H1 (cell line): ENCODE measurements around the gene CMYA5. TPM values are rescaled to one million over a fixed set of nuclear protein-coding genes. Genes with fewer than 3 reads are reported as not detected.

ENCODE experiments used
- CTCF ChIA-PET: fragments of 300-600 bp; sonication (Branson Sonifier 250); formaldehyde crosslinking; loops from one replicate; lab custom pipeline; 2021; ENCODE audit not compliant: partially characterized antibody; lab: Charles Lee
- POLR2A ChIA-PET: fragments of 300-600 bp; sonication (Branson Sonifier 250); formaldehyde crosslinking; loops from one replicate; lab custom pipeline; 2021; ENCODE audit warnings: inconsistent platforms; ENCODE audit not compliant: partially characterized antibody; lab: Charles Lee
- DNase-seq, 2 experiments: peaks; one replicate each; pipeline versions ENCODE4 v3.0.0 to v3.0.0-alpha.2; 2010 to 2022; ENCODE audit warnings: low spot score in 2 of 2, low read depth in 1 of 2, mixed read lengths in 1 of 2
- FAIRE-seq: peaks from 2 replicates; lab custom pipeline; 2011; peaks lifted over from hg19 to GRCh38; lab: Jason Lieb, UNC
- H2AFZ ChIP-seq: 2 replicates; pipeline ENCODE4 v1.8.1; 2012; ENCODE audit warnings: low read length, inconsistent platforms
- H2AK5ac ChIP-seq: 2 replicates; pipeline ENCODE4 v1.6.1; 2013; ENCODE audit warnings: low read depth, low read length
- H2BK120ac ChIP-seq: replicated peaks from 2 replicates; pipeline ENCODE3; 2013; ENCODE audit warnings: low read depth, low read length, inconsistent platforms
- H2BK12ac ChIP-seq: 2 replicates; pipeline ENCODE4 v1.6.1; 2013; ENCODE audit warnings: low read depth, low read length
- H2BK15ac ChIP-seq: 2 replicates; pipeline ENCODE4 v1.6.1; 2013; ENCODE audit warnings: low read length
- H2BK20ac ChIP-seq: 2 replicates; pipeline ENCODE4 v1.6.1; 2013; ENCODE audit warnings: low read length
- H2BK5ac ChIP-seq: 2 replicates; pipeline ENCODE4 v1.6.1; 2013; ENCODE audit warnings: low read depth, low read length
- H3K14ac ChIP-seq: 2 replicates; pipeline ENCODE4 v1.6.1; 2013; ENCODE audit warnings: inconsistent platforms; ENCODE audit not compliant: insufficient read length
- H3K18ac ChIP-seq: 2 replicates; pipeline ENCODE4 v1.6.1; 2013; ENCODE audit warnings: low read length; ENCODE audit errors: extremely low read depth
- H3K23ac ChIP-seq: 2 replicates; pipeline ENCODE4 v1.6.1; 2013; ENCODE audit warnings: inconsistent platforms; ENCODE audit not compliant: insufficient read length
- H3K23me2 ChIP-seq: 2 replicates; pipeline ENCODE4 v1.6.1; 2013; ENCODE audit warnings: low read depth, low read length
- H3K27ac ChIP-seq: 2 replicates; pipeline ENCODE4 v1.6.1; 2011; ENCODE audit warnings: low read depth, low read length, inconsistent platforms
- H3K27me3 ChIP-seq, 4 experiments: replicated peaks in 1 of 4; 1 replicate in 1 of 4; 2 replicates in 3 of 4; pipeline versions ENCODE4 v1.6.1 to v1.8.1; 2011 to 2013; ENCODE audit warnings: low read length in 3 of 4, mild to moderate bottlenecking in 3 of 4, inconsistent platforms in 2 of 4, mixed read lengths in 2 of 4, moderate library complexity in 1 of 4; ENCODE audit not compliant: control insufficient read depth in 3 of 4, insufficient read depth in 3 of 4; ENCODE audit errors: extremely low read depth in 1 of 4
- H3K36me3 ChIP-seq, 4 experiments: 2 replicates each; pipeline versions ENCODE4 v1.6.1 to v1.8.1; 2011 to 2013; ENCODE audit warnings: mild to moderate bottlenecking in 4 of 4, low read length in 3 of 4, moderate library complexity in 2 of 4, control low read depth in 1 of 4, inconsistent platforms in 1 of 4; ENCODE audit not compliant: insufficient read depth in 4 of 4, control insufficient read depth in 2 of 4
- H3K4ac ChIP-seq: replicated peaks from 2 replicates; pipeline ENCODE3; 2013; ENCODE audit warnings: low read length, low read depth, mixed read lengths, inconsistent platforms; ENCODE audit not compliant: insufficient read length
- H3K4me1 ChIP-seq, 4 experiments: replicated peaks in 1 of 4; 1 replicate in 1 of 4; 2 replicates in 3 of 4; pipeline versions ENCODE4 v1.6.1 to v1.8.1; 2011 to 2013; ENCODE audit warnings: low read length in 3 of 4, inconsistent platforms in 2 of 4, mixed read lengths in 1 of 4; ENCODE audit not compliant: insufficient read depth in 4 of 4, control insufficient read depth in 3 of 4
- H3K4me2 ChIP-seq, 2 experiments: 2 replicates each; pipeline versions ENCODE4 v1.6.1 to v1.8.1; 2011 to 2013; ENCODE audit warnings: low read depth in 2 of 2, low read length in 2 of 2, control low read depth in 1 of 2, inconsistent platforms in 1 of 2, mild to moderate bottlenecking in 1 of 2; ENCODE audit not compliant: insufficient read depth in 1 of 2
- H3K4me3 ChIP-seq, 4 experiments: fragments of 200-600, 300-600 bp in 1 of 4; sonication (generic), shearing (Covaris generic), sonication (Bioruptor Twin) in 1 of 4; 2 replicates each; pipeline versions ENCODE4 v1.5.1 to v1.8.1; 2011 to 2016; ENCODE audit warnings: low read length in 4 of 4, low read depth in 3 of 4, control low read depth in 2 of 4, inconsistent platforms in 2 of 4, mild to moderate bottlenecking in 2 of 4, mixed read lengths in 1 of 4, moderate library complexity in 1 of 4; ENCODE audit not compliant: insufficient read depth in 2 of 4; ENCODE audit errors: extremely low read depth in 1 of 4
- H3K56ac ChIP-seq: replicated peaks from 2 replicates; pipeline ENCODE3; 2013; ENCODE audit warnings: low read depth, mild to moderate bottlenecking, mixed read lengths, low read length, inconsistent platforms; ENCODE audit not compliant: insufficient read length
- H3K79me1 ChIP-seq: 2 replicates; pipeline ENCODE4 v1.6.1; 2013; ENCODE audit warnings: low read depth, low read length, control low read depth
- H3K79me2 ChIP-seq, 2 experiments: 2 replicates each; pipeline versions ENCODE4 v1.6.1 to v1.8.1; 2012 to 2013; ENCODE audit warnings: low read length in 2 of 2, mild to moderate bottlenecking in 2 of 2, inconsistent platforms in 1 of 2; ENCODE audit not compliant: insufficient read depth in 2 of 2, control insufficient read depth in 1 of 2
- H3K9ac ChIP-seq, 4 experiments: replicated peaks in 1 of 4; 1 replicate in 1 of 4; 2 replicates in 3 of 4; pipeline versions ENCODE4 v1.6.1 to v1.8.1; 2011 to 2013; ENCODE audit warnings: low read depth in 3 of 4, low read length in 3 of 4, control low read depth in 2 of 4, mild to moderate bottlenecking in 2 of 4, moderate library complexity in 2 of 4, inconsistent platforms in 1 of 4; ENCODE audit errors: extremely low read depth in 1 of 4
- H3K9me3 ChIP-seq, 2 experiments: 2 replicates each; pipeline versions ENCODE4 v1.6.1 to v1.8.1; 2012 to 2013; ENCODE audit warnings: mild to moderate bottlenecking in 2 of 2, moderate library complexity in 2 of 2, control low read depth in 1 of 2, inconsistent platforms in 1 of 2, low read depth in 1 of 2, low read length in 1 of 2, mixed read lengths in 1 of 2; ENCODE audit not compliant: insufficient read depth in 2 of 2
- H4K20me1 ChIP-seq, 2 experiments: replicated peaks in 1 of 2; 2 replicates each; pipeline versions ENCODE3 to v1.8.1; 2011 to 2013; ENCODE audit warnings: inconsistent platforms in 2 of 2, low read length in 2 of 2, mild to moderate bottlenecking in 1 of 2; ENCODE audit not compliant: insufficient read depth in 2 of 2, control insufficient read depth in 1 of 2
- H4K5ac ChIP-seq: 2 replicates; pipeline ENCODE4 v1.6.1; 2013; ENCODE audit warnings: low read length, low read depth, mixed read lengths, inconsistent platforms; ENCODE audit not compliant: insufficient read length
- H4K8ac ChIP-seq: 2 replicates; pipeline ENCODE4 v1.8.0; 2013; ENCODE audit warnings: mild to moderate bottlenecking, moderate library complexity, low read length, inconsistent platforms; ENCODE audit not compliant: insufficient read depth; ENCODE audit errors: extremely low read depth
- H4K91ac ChIP-seq: replicated peaks from 2 replicates; pipeline ENCODE3; 2013; ENCODE audit warnings: low read length, mixed read lengths, inconsistent platforms; ENCODE audit not compliant: insufficient read length
- CREB1 ChIP-seq: IDR thresholded peaks from 2 replicates; pipeline ENCODE4 v1.6.1; 2012; ENCODE audit warnings: inconsistent platforms
- E2F6 ChIP-seq: IDR thresholded peaks from 2 replicates; pipeline ENCODE4 v1.6.1; 2012; ENCODE audit warnings: inconsistent platforms
- SIRT6 ChIP-seq: IDR thresholded peaks from one replicate; pipeline ENCODE4 v1.7.1; 2012; ENCODE audit warnings: low read length, inconsistent platforms
- WGBS, 2 experiments: shearing (Covaris generic) in 1 of 2; methylation state at CpG; one replicate each; pipeline versions ENCODE4 v1.1.6 to v1.1.7; 2013 to 2015; ENCODE audit warnings: low lambda C conversion rate in 2 of 2, mixed read lengths in 2 of 2, inconsistent platforms in 1 of 2, low coverage in 1 of 2, missing lambda C conversion rate in 1 of 2; ENCODE audit not compliant: insufficient replicate concordance in 2 of 2, insufficient coverage in 1 of 2, insufficient read length in 1 of 2; ENCODE audit errors: extremely low coverage in 1 of 2, missing lambda C conversion rate in 1 of 2; 5-methylcytosine and 5-hydroxymethylcytosine counted together
- polyA plus RNA-seq, 7 experiments: library from polyadenylated mRNA; depleted of rRNA in 3 of 7; stranded (reverse) in 5 of 7; unstranded in 2 of 7; fragments of >200 nt in 5 of 7; fragments of 200-250 nt in 2 of 7; gene quantifications; 1 replicate in 5 of 7; 2 replicates in 1 of 7; 4 replicates in 1 of 7; pipeline versions ENCODE4 v1.2.1 to v1.2.3, GENCODE V29; 2011 to 2013; ENCODE audit warnings: missing spikeins in 2 of 7, mixed read lengths in 2 of 7
- total RNA-seq: library from RNA; stranded (reverse); fragmentation: NEBNext Ultra II Directional; extraction: Animal tissue kit (Norgen Biotek cat#: 25700); gene quantifications from 2 replicates; pipeline ENCODE4 v1.2.1, GENCODE V29; 2021

CMYA5 gene
- total and polyA plus RNA-seq, 2 of the 8 experiments (the other 6 are each of a cell fraction or from before 2014, with no cell fraction given) = 0.88 to 0.95 TPM

DNA sequence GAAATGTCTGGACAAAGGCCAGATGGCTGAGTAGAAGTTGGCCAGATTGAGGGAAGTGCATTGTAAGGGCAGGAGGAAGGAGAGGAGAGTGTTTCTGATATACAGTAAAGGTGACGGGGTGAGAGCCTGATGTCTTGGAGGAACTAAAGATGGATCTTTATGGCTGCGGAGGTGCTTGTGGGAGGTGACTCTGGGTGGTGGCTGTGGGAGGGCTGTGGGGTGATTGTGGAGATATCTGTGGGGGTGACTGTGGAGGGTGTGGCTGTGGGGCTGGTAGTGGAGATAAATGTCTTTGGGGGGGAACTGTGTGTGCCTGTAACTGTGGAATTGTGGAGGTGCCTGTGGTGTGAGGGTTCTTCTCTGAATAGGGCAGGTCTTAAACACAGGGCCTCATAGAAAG, 121.4 kb downstream of the CMYA5 start:
- H2BK120ac ChIP-seq = no peak overlapping the region
- no peak overlapping the region for H2BK12ac ChIP-seq
- no peak overlapping the region for H2BK20ac ChIP-seq
- no peaks in the 10 kb centered on the region for H3K9me3 ChIP-seq
- H3K4me1 ChIP-seq = no peaks in the 10 kb centered on the region
- H3K4me3 ChIP-seq = no peak overlapping the region
- no peak overlapping the region for H3K18ac ChIP-seq
- no peak overlapping the region for H3K56ac ChIP-seq
- no peak overlapping the region for H4K5ac ChIP-seq
- H3K79me2 ChIP-seq = no peaks in the 10 kb centered on the region
- no peak overlapping the region for H3K23ac ChIP-seq
- no peak overlapping the region for H3K9ac ChIP-seq
- H3K4me2 ChIP-seq = no peak overlapping the region
- no peaks in the 10 kb centered on the region for H3K79me1 ChIP-seq
- H3K27ac ChIP-seq = no peak overlapping the region
- no peak overlapping the region for H2BK5ac ChIP-seq
- DNase-seq = no peak
- H3K4ac ChIP-seq = no peak overlapping the region
- TF ChIP-seq CREB1 (no peak), E2F6 (no peak), SIRT6 (no peak)
- TF ChIP-seq, all 59 proteins: peak for 0
- no peak overlapping the region for H3K14ac ChIP-seq
- H2BK15ac ChIP-seq = no peak overlapping the region
- FAIRE-seq = no peak
- H2AFZ ChIP-seq = no peak overlapping the region
- H3K36me3 ChIP-seq = no peaks in the 10 kb centered on the region
- no peaks in the 10 kb centered on the region for H3K23me2 ChIP-seq
- ChIA-PET POLR2A (no interaction called here), CTCF (interaction anchor here (1.3 kb wide), 1 partner anchor 18 kb away, joined by 4 read pairs; no protein-coding TSS in a partner anchor)
- no peak overlapping the region for H4K8ac ChIP-seq
- WGBS, 2 experiments = 97% methylated on average over 2 of the region's 2 CpGs; no CpG with 5 or more reads in 1 of the 2 experiments
- H4K20me1 ChIP-seq = no peaks in the 10 kb centered on the region
- H3K27me3 ChIP-seq = no peaks in the 10 kb centered on the region
- H4K91ac ChIP-seq = no peak overlapping the region
- no peak overlapping the region for H2AK5ac ChIP-seq
